NCI-H2171 (cell line): Measurements from ENCODE around the gene PLEKHA7.
A peak's percentile ranks its signal among the peaks of the same experiment; 100 is the strongest.
"Not testable (repeated sequence)": the region's sequence is repeated elsewhere in the genome, so short reads cannot be mapped to it uniquely, and the experiment has no call there.

ENCODE experiments used
- DNase-seq: peaks from one replicate; lab custom pipeline; 2025; lab: John Stamatoyannopoulos, UW

PLEKHA7 gene

GRCh38 chr11:16876837-16877236 lies 137.4 kb downstream of the PLEKHA7 start:
- DNase-seq, result no peak

DNA sequence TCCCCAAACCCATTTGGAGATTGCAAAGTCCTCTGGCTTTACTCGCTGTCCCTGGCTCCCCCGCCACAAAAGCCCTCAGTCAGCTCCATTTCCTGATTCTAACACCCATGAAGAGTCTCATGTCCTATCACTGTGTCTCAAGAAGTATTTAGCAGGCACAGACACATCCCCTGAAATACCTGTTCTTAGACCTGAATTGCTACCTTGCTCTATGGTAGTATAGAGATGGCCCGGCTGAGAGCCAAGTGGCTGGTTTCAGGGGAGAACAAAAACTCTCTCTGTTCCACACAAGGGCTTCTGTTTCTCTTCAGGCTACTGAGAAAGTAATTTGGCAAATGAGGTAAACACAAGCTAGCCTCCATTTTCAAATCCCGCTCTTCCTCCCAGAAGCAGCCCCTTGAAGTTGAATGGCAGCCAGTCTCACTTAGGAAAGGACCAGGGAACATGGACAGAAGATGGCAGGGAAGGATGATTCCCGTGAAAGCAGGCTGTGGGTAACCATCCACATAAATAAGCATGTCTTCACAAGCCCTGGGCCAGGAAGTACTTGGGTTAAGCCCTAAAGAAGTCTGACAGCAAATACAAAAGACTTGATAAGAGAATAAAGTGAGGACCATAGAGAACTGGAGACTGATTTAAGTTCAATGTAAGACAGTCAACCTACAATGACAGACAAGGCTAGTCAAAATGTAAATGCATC lies 138.0 kb downstream of the PLEKHA7 start:
- DNase-seq, result no peak

GRCh38 chr11:16874275-16874975 lies 139.8 kb downstream of the PLEKHA7 start:
- no peak for DNase-seq

DNA sequence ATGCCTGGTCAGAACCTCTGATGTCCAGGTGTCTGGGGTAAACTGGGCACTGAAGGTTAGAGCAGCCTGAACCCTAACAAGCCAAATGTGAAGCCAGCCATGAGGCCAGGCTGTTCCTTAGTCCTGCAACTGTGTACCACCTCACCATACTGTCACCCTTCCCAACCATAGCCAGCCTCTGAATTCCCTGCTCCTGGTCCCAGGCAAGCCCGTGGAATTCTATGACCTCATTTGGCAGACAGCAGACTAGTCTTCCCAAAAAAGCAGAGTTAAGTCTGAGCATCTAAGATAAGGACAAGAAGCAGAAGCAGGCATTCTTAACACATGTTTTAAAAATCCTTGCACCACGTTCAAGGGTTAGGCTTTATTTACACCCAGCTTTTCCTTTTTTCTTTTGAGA lies 140.9 kb downstream of the PLEKHA7 start:
- DNase-seq, result no peak

- DNase-seq, result no peak
These were observed 142.8 kb downstream of the PLEKHA7 start for GRCh38 chr11:16871368-16871767.

GRCh38 chr11:16867097-16867496 lies 147.1 kb downstream of the PLEKHA7 start:
- DNase-seq, result no peak

DNA sequence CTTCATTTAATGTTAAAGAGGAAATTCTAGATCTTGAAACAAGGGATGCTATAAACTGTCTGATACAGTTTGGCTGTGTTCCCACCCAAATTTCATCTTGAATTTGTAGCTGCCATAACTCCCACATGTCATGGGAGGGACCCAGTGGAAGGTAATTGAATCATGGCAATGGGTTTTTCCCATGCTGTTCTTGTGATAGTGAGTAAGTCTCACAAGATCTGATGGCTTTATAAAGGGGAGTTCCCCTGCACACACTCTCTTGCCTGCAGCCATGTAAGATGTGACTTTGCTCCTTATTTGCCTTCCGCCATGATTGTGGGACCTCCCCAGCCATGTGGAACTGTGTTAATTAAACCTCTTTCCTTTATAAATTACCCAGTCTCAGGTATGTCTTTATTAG lies 149.8 kb downstream of the PLEKHA7 start:
- DNase-seq, result not testable (repeated sequence)

DNA sequence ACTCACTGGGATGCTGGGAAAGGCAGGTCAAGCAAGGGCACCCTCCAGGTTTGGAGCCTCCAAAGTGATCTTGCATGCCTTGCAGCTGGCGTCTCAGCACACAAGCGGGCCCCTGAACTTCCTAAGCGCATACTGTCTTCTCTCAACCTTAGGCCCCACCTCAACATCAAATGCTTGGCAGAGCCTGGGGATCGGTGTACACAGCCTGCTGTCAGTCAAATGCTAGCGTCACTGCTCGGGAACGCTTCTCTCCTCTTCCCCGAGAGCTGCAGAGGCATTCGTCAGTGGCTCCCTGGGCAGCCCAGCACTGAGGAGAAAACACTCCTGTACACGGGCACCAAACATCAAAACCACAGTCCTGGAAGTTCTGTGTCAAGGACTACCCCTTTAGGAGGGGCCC lies 150.8 kb downstream of the PLEKHA7 start:
- DNase-seq, result no peak

GRCh38 chr11:16862726-16863125 lies 151.5 kb downstream of the PLEKHA7 start:
- DNase-seq, result no peak

DNA sequence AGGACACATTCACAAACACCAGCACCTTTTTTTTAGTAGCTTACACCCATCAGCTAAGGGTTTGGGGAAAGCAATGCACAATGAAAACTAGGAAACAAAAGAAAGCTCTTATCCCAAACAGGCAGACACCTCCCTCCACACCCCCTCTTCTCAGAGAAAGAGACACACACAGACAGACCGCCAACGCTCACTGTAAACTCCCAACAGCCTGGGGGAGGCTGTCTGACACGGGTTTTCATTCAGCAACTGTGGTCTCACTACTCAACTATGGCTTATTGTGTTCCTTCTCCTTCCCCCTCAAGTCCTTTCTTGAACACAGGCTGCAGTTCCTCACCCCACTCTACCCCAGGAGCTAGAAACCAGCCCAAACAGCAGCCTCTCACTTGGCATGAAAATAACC lies 152.4 kb downstream of the PLEKHA7 start:
- no peak for DNase-seq

DNA sequence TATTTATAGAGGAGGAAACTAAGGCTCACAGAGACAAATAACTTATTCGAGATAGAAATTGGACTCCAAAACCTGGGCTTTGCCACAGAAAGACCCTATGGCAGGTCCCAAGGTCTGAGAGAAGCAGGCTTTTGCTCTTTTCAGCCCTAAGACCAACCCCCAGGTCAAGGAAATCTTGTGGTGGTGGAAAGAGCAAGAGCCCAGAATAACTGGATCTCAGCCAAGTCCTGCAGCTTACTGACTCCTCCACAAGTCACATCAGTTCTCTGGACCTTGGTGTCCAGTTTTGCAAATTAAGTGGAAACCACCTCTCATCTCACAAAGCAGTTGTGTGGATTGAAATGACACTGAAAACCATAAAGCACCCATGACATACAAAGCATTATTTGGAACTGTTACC lies 153.6 kb downstream of the PLEKHA7 start:
- DNase-seq, result no peak

GRCh38 chr11:16859651-16860050 lies 154.6 kb downstream of the PLEKHA7 start:
- DNase-seq, result no peak

DNA sequence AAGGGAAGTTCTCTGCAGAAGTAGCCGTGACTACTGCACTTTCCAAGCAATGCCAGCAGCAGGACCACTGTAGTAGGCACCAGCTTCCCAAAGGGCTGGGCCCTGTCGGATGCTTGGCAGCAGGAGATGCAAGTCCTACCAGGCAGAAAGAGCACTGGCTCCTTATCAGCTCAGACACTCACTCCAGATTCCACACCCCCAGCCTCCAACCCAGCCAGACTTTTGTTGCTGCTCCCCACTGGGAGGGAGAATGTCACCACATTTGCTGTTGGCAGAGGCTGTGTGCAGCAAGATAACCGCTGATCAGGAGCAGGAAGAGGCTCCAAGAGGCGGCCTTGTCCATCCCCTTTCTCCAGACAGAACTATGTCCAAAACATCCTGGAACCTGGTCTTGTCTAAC lies 157.0 kb downstream of the PLEKHA7 start:
- no peak for DNase-seq

DNA sequence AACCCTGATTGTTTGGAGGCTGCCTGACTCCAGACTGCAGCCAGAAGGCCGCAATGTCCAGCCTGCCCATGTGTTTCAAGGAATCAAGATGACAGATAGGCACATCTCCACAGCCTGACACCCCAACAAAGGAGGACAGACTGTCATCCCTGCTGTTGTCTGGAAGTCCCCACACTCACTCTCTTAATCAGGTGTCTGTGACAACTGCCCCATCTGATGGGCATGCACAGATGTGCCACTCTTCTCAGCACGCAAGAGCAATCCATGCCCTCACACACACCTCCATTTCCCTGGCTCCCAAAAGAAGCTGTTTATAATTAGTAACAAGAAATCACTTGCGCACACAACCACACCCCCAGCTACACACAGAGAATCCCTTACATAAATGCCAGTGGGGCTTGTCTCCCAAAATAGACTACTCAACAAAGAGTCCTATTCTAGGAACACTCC lies 158.2 kb downstream of the PLEKHA7 start:
- DNase-seq, result no peak

DNA sequence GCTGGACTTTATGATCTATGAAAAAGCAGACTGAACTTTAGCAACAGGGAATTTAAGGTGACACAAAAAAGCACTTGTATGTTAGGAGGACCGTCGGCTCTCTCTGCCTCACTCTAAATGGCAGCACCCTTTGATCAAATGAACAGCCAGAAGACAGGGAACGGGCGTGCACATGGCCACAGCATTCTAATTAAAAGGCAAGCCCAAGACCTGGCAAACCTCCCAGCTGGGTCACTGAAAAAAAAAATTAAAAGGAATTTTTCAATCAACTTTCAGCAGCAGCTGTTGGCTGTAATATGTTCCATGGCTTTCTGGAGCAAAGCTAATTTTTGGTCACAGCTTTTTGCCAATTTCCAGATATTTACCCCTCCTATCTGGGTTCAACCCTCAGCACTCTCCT lies 159.2 kb downstream of the PLEKHA7 start:
- DNase-seq, result no peak

GRCh38 chr11:16853859-16854258 lies 160.4 kb downstream of the PLEKHA7 start:
- no peak for DNase-seq

- no peak for DNase-seq
These were observed 160.9 kb downstream of the PLEKHA7 start for GRCh38 chr11:16853266-16853665.

- DNase-seq, result no peak
These were observed 167.9 kb downstream of the PLEKHA7 start for GRCh38 chr11:16846305-16846704.

DNA sequence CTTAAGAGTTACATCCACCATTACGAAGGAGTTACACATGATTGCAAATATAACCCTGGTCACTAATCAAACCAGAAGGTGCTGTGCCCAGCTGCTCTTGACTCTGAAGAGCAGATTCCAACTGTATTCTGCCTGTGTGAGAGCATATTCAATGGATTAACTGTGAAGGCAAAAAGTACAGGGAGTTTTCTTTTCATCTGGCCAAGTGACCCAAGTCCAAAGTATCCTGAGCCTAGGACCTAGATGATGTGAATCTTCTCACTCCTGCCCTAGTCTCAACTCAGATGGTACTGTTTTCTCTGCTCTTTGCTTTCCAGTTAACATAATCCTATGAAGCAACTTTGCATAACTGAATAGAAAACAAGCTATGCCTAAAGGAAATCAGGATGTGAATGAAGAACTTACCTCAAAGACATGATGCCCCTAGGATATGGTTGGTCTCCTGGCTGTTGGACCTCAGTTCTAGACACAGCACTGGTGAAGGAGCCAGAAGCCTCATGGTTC lies 169.9 kb downstream of the PLEKHA7 start:
- no peak for DNase-seq

DNA sequence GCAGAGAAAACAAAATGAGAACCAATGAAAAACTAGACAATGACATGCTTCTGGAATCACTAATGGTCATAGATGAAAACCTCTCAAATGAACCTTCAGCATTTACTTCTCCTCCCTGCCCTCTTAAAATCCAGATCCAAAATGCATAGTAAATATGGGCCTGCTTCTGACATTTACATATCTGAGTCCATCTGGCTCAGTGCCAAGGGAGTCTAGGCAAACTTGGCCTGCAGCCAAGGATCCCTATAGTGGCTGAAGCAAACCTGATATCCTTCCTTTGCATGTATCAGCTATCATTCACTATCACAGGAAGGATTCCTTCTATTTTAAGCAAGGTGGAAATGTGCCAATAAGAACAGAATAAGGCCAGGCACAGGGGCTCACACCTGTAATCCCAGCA lies 170.9 kb downstream of the PLEKHA7 start:
- DNase-seq, result peak; percentile 49

GRCh38 chr11:16841984-16842383 lies 172.2 kb downstream of the PLEKHA7 start:
- DNase-seq, result peak; percentile 18

DNA sequence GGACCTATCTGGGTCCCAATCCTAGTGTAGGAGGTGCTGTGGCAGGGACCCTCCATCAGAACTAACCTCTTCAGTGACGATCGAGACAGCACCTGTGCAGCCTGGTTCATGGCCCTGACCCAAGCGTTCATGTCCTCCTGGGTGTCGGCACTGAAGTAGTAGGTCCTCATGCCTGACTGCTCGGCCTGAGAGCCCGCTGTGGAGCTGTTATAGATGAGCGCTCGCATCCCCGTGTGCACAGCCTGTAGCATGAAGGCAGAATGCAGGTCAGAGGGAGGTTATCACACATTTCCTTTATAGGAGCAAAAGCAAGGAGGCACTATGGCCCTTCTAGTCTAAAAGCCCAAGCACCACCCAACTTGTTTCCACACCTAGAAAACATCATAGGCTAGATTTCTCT lies 172.7 kb downstream of the PLEKHA7 start:
- no peak for DNase-seq

- no peak for DNase-seq
These were observed 173.3 kb downstream of the PLEKHA7 start for GRCh38 chr11:16840951-16841350.

GRCh38 chr11:16839821-16840220 lies 174.4 kb downstream of the PLEKHA7 start:
- no peak for DNase-seq
